Amniotic epithelial cell (primary cell): Measurements from ENCODE around the gene ZNF69.
"Not testable (repeated sequence)": the region's sequence is repeated elsewhere in the genome, so short reads cannot be mapped to it uniquely, and the experiment has no call there.

Experiments used
- DNase-seq: peaks from one replicate; pipeline ENCODE4 v3.0.0-alpha.2; 2010; ENCODE audit warnings: low read depth

ZNF69 gene

DNA sequence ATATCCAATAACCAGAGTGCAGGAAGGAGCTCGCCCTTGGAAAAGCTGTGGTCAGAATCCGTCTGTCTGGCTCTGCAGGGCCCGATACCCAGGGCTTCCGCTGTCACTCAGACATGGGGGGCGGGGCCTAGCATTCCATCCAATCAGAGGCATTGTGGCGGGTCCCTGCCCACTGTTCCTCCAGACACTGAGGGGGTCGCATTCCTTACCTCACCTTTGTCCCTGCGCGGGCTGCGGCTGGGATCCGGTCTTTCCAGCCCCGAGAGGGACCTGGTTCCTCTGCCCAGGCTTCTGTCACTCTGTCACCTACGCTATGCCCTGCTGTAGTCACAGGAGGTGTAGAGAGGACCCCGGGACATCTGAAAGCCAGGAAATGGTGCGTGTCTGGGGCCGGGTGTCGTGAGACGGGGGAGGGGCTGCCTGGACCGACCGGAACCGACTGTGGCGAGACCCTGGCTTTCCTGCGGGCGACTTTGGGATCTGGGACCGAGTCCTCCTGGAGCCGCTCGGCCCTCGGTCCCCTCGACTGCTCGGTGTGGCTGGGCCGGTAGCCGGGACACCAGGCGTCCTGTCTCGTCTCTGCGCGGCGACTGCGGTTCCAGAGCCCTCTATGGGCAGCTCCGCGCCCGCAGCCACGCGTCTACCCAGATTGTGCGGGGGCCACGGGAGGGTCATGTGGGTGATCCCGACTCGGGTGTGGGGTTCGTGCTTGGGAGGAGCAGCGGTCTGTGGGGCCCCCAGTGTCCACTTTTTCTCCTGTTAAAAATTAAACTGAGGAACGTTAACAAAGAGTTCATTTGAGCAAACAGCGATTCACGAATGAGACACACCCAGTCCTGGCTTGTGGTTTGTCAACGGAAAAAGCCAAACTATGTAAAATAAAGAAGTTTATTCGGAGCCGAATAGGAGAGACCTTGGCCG lies at the start of gene ZNF69:
ZNF69 (plus strand) TSS at position 172 of the 921 bp plus-strand sequence; CDS start at position 314, 142 bp downstream.
- peak; percentile 67 for DNase-seq

DNA sequence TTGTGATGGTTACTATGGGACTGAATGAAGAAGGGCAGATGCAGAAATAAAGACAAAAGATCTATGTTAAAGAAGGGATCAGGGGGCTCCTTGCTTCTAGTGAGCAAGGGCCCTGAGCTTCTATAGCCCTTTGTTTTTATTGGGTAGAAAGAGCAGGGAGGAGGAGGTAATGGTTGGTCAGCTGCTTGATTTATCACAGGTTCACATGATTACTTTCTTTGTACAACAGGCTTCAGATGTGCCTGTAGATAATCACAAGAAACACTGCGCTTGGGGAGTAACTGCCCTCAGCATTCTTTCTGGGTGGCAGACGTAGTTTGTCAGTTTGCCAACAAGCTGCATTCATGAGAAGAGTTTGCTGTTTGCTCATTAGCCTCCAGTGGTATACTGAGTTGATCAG lies 43.9 kb upstream of the ZNF69 start:
- DNase-seq, result peak; percentile 1

GRCh38 chr19:11847615-11848014 lies 40.0 kb upstream of the ZNF69 start:
- DNase-seq, result not testable (repeated sequence)

- no peak for DNase-seq
Observed at GRCh38 chr19:11848200-11848593, 39.4 kb upstream of the ZNF69 start.

GRCh38 chr19:11848594-11849469 lies 38.8 kb upstream of the ZNF69 start, which contains the start of gene ZNF439:
Gene ZNF439, plus strand, starts transcription at chr19:11848726. Its CDS starts 142 bp downstream, at chr19:11848868.
- DNase-seq, result peak; percentile 53

GRCh38 chr19:11850289-11850688 lies 37.3 kb upstream of the ZNF69 start:
- DNase-seq, result not testable (repeated sequence)

DNA sequence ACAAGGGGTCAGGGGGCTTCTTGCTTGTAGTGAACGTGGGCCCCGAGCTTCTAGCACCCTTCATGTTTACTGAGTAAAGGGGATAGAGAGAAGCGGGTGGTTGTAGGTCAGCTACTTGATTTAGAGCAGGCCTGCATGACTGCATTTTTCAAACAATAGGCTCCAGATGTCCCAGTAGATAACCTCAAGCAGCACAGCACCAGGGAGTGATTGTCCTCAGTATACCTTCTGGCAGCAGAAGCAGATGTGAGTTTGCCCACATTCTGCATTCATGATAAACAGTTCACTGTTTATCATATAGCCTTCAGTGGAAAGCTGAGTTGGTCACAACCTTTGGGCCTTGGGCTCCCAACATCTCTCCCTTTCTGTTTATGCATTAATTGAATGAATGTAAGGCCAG lies 34.2 kb upstream of the ZNF69 start:
- no peak for DNase-seq

GRCh38 chr19:11856596-11857250 lies 30.9 kb upstream of the ZNF69 start:
- no peak for DNase-seq

DNA sequence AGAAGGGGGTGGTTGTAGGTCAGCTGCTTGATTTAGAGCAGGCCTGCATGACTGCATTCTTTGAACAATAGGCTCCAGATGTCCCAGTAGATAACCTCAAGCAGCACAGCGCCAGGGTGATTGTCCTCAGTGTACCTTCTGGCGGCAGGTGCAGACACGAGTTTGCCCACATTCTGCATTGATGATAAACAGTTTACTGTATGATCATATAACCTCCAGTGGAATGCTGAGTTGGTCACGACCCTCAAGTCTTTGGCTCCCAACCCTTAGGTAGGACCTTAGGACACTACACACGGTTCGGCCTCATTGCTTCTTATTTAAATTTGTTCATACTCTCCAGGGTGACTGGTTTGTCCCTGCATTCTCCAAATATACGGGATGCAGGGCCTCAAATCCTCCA lies 26.9 kb upstream of the ZNF69 start:
- DNase-seq, result no peak

- DNase-seq, result no peak
Observed at GRCh38 chr19:11861301-11861700, 26.3 kb upstream of the ZNF69 start.

GRCh38 chr19:11867766-11868165 lies 19.8 kb upstream of the ZNF69 start:
- DNase-seq, result not testable (repeated sequence)

DNA sequence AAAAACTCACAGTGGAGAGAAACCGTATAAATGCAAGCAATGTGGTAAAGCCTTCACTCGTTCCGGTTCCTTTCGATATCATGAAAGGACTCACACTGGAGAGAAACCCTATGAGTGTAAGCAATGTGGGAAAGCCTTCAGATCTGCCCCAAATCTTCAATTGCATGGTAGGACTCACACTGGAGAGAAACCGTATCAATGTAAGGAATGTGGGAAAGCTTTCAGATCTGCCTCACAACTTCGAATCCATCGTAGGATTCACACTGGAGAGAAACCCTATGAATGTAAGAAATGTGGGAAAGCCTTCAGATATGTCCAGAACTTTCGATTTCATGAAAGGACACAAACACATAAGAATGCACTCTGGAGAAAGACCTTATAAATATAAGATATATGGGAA lies 19.4 kb upstream of the ZNF69 start:
- no peak for DNase-seq

DNA sequence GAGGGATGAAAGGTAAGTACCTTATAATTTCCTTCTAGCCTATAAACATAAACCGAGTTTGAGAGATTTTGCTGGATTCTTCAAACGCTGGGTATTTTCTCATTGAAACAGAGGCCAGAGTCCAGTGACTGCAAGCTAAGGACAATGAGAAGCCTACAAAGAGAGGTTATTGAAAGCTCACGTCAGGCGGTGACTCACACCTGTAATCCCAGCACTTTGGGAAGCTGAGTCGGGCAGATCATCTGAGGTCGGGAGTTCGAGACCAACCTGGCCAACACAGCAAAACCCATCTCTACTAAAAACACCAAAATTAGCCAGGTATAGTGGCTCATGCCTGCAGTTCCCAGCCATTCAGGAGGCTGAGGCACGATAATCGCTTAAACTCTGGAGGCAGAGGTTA lies 15.0 kb upstream of the ZNF69 start:
- DNase-seq, result no peak

GRCh38 chr19:11873762-11874161 lies 13.8 kb upstream of the ZNF69 start:
- no peak for DNase-seq

DNA sequence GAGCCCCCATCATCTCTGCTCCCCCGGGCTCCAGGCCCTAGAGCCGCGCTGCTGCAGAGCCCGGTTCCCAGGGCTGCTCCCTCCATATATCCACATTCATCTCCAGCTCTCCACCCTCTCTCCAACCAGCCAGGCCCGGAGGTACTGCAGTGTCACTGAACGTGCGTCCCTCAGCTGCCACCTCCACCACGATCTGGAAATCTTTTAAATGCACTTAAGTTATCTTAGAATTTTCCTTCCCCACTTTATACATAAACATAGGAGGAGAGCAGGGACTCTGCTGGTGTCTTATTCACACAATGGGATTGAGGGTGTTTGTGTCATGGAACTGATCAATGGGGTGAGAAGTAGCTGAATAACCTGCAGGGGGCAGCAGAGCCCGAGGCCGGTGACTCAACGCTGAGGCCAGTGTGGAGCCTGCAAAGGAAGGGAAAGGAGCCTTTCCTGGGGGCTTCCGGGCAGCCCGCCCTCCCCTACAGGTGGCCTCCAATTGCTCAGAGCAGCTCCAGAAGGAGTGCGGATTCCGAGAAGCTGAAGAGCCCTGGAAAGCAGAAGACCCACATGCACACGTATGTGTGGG lies 7.8 kb upstream of the ZNF69 start:
- DNase-seq, result peak; percentile 9

- no peak for DNase-seq
Observed at GRCh38 chr19:11880598-11880997, 7.0 kb upstream of the ZNF69 start.

DNA sequence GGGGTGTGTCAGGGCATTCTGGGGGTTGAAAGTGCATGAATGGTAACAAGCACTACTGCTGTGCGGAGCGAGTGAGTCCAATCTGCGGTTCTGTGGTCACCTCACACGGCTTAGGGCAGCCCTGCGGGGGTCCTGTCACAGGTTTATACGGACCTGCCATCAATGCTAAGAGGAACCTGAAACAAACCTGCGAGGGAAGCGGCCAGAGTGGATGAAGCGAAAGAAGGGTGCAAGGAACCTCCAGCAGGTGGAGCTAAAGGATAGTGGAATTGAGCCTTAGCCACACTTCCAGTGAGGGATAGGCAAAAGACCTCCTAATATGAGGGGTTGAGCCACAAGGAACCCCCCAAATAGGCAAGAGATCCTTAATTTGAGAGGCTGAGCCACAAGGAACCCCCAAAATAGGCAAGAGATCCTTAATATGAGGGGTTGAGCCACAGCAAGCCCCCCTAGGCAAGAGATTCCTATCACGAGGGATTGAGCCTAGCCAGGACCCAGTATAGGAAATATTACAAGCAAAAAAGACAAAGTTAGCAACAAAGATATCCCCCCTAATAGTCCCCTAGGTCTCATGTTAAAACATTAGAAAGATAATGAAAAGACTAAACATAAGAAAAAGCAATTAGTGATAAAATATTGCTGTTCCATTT lies 6.3 kb upstream of the ZNF69 start:
- peak; percentile 55 for DNase-seq

GRCh38 chr19:11882606-11883005 lies 5.0 kb upstream of the ZNF69 start:
- no peak for DNase-seq

GRCh38 chr19:11887234-11887610 lies 360 bp upstream of the ZNF69 start:
- DNase-seq, result peak; percentile 16

- DNase-seq, result peak; percentile 85
Observed at GRCh38 chr19:11889901-11890300, 2.3 kb downstream of the ZNF69 start.

DNA sequence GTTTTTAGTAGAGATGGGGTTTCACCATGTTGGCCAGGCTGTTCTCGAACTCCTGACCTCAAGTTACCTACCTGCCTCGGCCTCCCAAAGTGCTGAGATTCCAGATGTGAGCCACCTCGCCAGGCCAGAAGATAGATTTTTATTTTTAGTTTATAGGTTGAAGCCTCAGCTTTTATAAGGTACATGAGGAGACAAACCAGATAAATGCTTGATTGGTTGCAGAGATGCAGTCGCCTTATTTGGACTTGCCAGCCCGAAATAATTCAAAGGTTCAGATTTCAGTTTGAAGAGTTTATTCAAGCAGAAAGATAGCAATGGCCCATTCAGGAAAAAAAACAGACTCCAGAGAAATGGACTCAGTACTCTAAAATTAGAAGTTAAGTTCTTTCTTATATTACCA lies 3.1 kb downstream of the ZNF69 start:
- DNase-seq, result no peak
